OCI-LY1 (cell line): ENCODE data around the gene MED31.

Source experiments
- H2AFZ ChIP-seq: fragments of 200-600 bp; sonication (generic), shearing (Covaris generic); 2 replicates; pipeline ENCODE4 v1.6.0; 2014; ENCODE audit warnings: antibody characterized with exemption, mild to moderate bottlenecking, low read length
- H3F3A ChIP-seq: fragments of 200-600 bp; sonication (generic), shearing (Covaris generic); 2 replicates; pipeline ENCODE4 v1.6.0; 2014; ENCODE audit warnings: mild to moderate bottlenecking, antibody characterized with exemption, low read length, moderate library complexity; ENCODE audit not compliant: insufficient read depth
- H3K27ac ChIP-seq: fragments of 200-600 bp; sonication (generic); 2 replicates; pipeline ENCODE4 v1.5.1; 2014; ENCODE audit warnings: low read length, mixed run types, mild to moderate bottlenecking, low read depth; ENCODE audit not compliant: poor library complexity, severe bottlenecking
- H3K27me3 ChIP-seq: fragments of 200-600 bp; sonication (generic); 2 replicates; pipeline ENCODE4 v1.6.0; 2014; ENCODE audit warnings: antibody characterized with exemption, mild to moderate bottlenecking, low read length, moderate library complexity; ENCODE audit not compliant: insufficient read depth
- H3K36me3 ChIP-seq: fragments of 200-600 bp; sonication (generic); 2 replicates; pipeline ENCODE4 v1.6.1; 2014; ENCODE audit warnings: mild to moderate bottlenecking, antibody characterized with exemption, low read length, moderate library complexity, mixed read lengths; ENCODE audit not compliant: insufficient read depth
- H3K4me1 ChIP-seq: fragments of 200-600 bp; sonication (generic); 2 replicates; pipeline ENCODE4 v1.5.1; 2014; ENCODE audit warnings: mild to moderate bottlenecking, low read length, moderate library complexity; ENCODE audit not compliant: insufficient read depth, severe bottlenecking
- H3K4me2 ChIP-seq: fragments of 200-600 bp; sonication (generic), shearing (Covaris generic); 2 replicates; pipeline ENCODE4 v1.6.1; 2014; ENCODE audit warnings: low read length
- H3K4me3 ChIP-seq: fragments of 200-600 bp; sonication (generic); 2 replicates; pipeline ENCODE4 v1.5.1; 2014; ENCODE audit warnings: low read length, low read depth, mild to moderate bottlenecking, mixed read lengths; ENCODE audit not compliant: poor library complexity, severe bottlenecking
- H3K79me2 ChIP-seq: fragments of 200-600 bp; shearing (Covaris generic); 2 replicates; pipeline ENCODE4 v1.6.1; 2016; ENCODE audit warnings: mixed run types, low read length, mixed read lengths; ENCODE audit not compliant: insufficient read depth
- H3K9ac ChIP-seq: fragments of 200-600 bp; sonication (generic), shearing (Covaris generic); 2 replicates; pipeline ENCODE4 v1.6.1; 2014; ENCODE audit warnings: mild to moderate bottlenecking, low read length, mixed read lengths
- H3K9me2 ChIP-seq: fragments of 200-600 bp; sonication (generic), shearing (Covaris generic); 2 replicates; pipeline ENCODE4 v1.6.1; 2014; ENCODE audit warnings: low read depth, mild to moderate bottlenecking, low read length, mixed read lengths
- H3K9me3 ChIP-seq: fragments of 200-600 bp; shearing (Covaris generic); 2 replicates; pipeline ENCODE4 v1.6.1; 2014; ENCODE audit warnings: low read length, mixed read lengths
- H4K20me1 ChIP-seq: fragments of 200-600 bp; sonication (generic), shearing (Covaris generic); 2 replicates; pipeline ENCODE4 v1.6.0; 2016; ENCODE audit warnings: mild to moderate bottlenecking, low read length; ENCODE audit not compliant: insufficient read depth
- CTCF ChIP-seq: fragments of 200-600 bp; sonication (generic), shearing (Covaris generic); IDR thresholded peaks from 2 replicates; pipeline ENCODE4 v1.5.1; 2017; ENCODE audit warnings: mild to moderate bottlenecking, antibody characterized with exemption, low read length, moderate library complexity, mixed read lengths
- EZH2 ChIP-seq: fragments of 200-600 bp; sonication (generic), shearing (Covaris generic); IDR thresholded peaks from 2 replicates; pipeline ENCODE4 v1.8.0; 2017; ENCODE audit warnings: borderline replicate concordance, mixed run types, mild to moderate bottlenecking, antibody characterized with exemption, low read length, moderate library complexity, mixed read lengths

The MED31 gene

DNA sequence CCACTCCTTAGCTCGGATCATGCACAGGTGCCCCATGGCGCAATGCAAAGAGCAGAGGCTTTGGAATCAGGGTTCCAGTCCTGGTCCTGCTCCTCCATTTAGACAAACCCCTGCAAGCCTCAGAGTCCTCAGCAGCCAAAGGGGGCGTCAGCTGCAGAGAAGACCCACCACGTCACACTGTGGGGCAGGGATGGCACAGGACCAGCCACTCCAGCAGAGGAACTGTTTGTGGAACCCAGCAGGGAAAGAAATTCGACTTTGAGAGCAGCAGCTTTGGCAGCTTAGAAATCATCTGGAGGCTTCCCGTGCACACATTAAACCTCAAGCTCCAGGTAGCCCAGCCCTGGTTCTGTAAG lies 25.4 kb upstream of the MED31 start:
- Histone ChIP-seq H3K4me3 (no peak overlapping the region), H3K79me2 (no peaks in the 10 kb centered on the region), H2AFZ (no peak overlapping the region), H3K9me3 (no peaks in the 10 kb centered on the region), H3K4me1 (no peaks in the 10 kb centered on the region), H3F3A (no peaks in the 10 kb centered on the region), H3K27ac (no peak overlapping the region), H3K9me2 (no peaks in the 10 kb centered on the region), H3K9ac (no peak overlapping the region), H4K20me1 (no peaks in the 10 kb centered on the region), H3K4me2 (no peak overlapping the region), H3K36me3 (no peaks in the 10 kb centered on the region), H3K27me3 (no peaks in the 10 kb centered on the region)
- TF ChIP-seq CTCF, result no peak
- TF ChIP-seq EZH2, result no peak

DNA sequence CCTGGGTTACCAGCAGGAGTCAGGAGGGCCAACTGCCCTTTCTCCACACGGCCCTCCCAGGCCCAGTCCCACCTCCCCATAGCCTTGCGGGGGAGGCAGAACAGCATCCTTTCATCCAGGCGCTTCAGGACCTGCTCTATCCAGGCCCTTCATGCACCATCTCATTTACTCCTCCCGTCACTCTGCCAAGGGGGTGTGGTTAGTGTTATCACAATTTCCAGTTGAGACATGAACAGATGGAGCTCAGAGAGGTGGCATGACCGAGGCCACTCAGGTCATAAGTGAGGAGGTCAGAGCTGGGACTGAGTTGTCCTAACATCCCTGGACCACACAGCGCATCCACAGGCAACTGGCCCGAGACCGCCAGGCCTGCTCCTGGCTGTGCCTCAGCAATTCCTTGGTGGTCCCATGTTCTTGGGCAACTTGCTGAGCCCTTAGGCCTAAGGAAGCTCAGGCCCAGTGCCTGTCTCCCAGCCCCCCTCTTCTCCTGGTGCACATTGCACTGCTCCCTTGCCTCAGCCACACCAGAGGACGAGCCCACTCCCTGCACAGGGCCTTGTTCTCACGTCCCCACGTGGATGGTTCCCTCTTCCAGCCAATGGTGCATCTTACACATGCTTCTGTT lies 23.9 kb upstream of the MED31 start:
- Histone ChIP-seq H3K9ac (no peak overlapping the region), H2AFZ (no peak overlapping the region), H3K79me2 (no peaks in the 10 kb centered on the region), H3K4me2 (no peak overlapping the region), H3K27ac (no peak overlapping the region), H3K4me3 (no peak overlapping the region), H3K36me3 (no peaks in the 10 kb centered on the region), H4K20me1 (no peaks in the 10 kb centered on the region), H3K27me3 (no peaks in the 10 kb centered on the region), H3F3A (no peaks in the 10 kb centered on the region), H3K9me2 (no peaks in the 10 kb centered on the region), H3K9me3 (no peaks in the 10 kb centered on the region), H3K4me1 (no peaks in the 10 kb centered on the region)
- no peak for TF ChIP-seq EZH2
- TF ChIP-seq CTCF, result no peak

GRCh38 chr17:6674586-6674985 lies 23.2 kb upstream of the MED31 start:
- Histone ChIP-seq H2AFZ (no peak overlapping the region), H3K4me2 (no peak overlapping the region), H3K4me1 (no peaks in the 10 kb centered on the region), H3K27me3 (no peaks in the 10 kb centered on the region), H3K36me3 (no peaks in the 10 kb centered on the region), H3K9ac (no peak overlapping the region), H3K9me3 (no peaks in the 10 kb centered on the region), H3F3A (no peaks in the 10 kb centered on the region), H3K9me2 (no peaks in the 10 kb centered on the region), H3K4me3 (no peak overlapping the region), H4K20me1 (no peaks in the 10 kb centered on the region), H3K79me2 (no peaks in the 10 kb centered on the region), H3K27ac (no peak overlapping the region)
- TF ChIP-seq EZH2 (no peak), CTCF (no peak)
